PC-3 (cell line): Measurements from ENCODE around the gene PIP5K1C. TPM values are rescaled to one million over a fixed set of nuclear protein-coding genes. Genes with fewer than 3 reads are reported as not detected.

Source experiments
- ATAC-seq: fragments of 200-7000 bp; cut with Tn5 transposase; 2 replicates; pipeline ENCODE4 v1.9.1; 2020; ENCODE audit warnings: mild to moderate bottlenecking, moderate library complexity
- BruUV-seq: library from RNA; stranded (reverse); fragments of 400-500 nt; replicated peaks from 2 replicates; lab custom pipeline; 2021; lab: Mats Ljungman, UMichigan
- CTCF ChIA-PET: fragments of 300-600 bp; sonication (Branson Sonifier 250); formaldehyde crosslinking; loops from one replicate; lab custom pipeline; 2022; ENCODE audit warnings: antibody characterized with exemption; lab: Charles Lee
- POLR2A ChIA-PET: fragments of 300-600 bp; sonication (Branson Sonifier 250); formaldehyde crosslinking; loops from one replicate; lab custom pipeline; 2022; ENCODE audit warnings: antibody characterized with exemption; ENCODE audit not compliant: unreplicated experiment; lab: Charles Lee
- DNase-seq: peaks from one replicate; pipeline ENCODE4 v3.0.0-alpha.2; 2015
- H2AFZ ChIP-seq: fragments of 300-600 bp; sonication (generic); 2 replicates; pipeline ENCODE4 v1.6.0; 2016; ENCODE audit warnings: antibody characterized with exemption, low read length
- H3F3A ChIP-seq: fragments of 300-600 bp; sonication (generic); one replicate; pipeline ENCODE4 v1.6.0; 2017; ENCODE audit warnings: antibody characterized with exemption, low read length, control low read depth, mild to moderate bottlenecking; ENCODE audit not compliant: unreplicated experiment
- H3K27ac ChIP-seq: fragments of 300-600 bp; sonication (generic); 2 replicates; pipeline ENCODE4 v1.5.1; 2016; ENCODE audit warnings: mild to moderate bottlenecking, low read length
- H3K27me3 ChIP-seq: fragments of 300-600 bp; sonication (generic); 2 replicates; pipeline ENCODE4 v1.6.1; 2016; ENCODE audit warnings: low read length, mixed read lengths
- H3K36me3 ChIP-seq: fragments of 300-600 bp; sonication (generic); 2 replicates; pipeline ENCODE4 v1.6.1; 2016; ENCODE audit warnings: low read depth, mixed run types, low read length, mixed read lengths
- H3K4me1 ChIP-seq: fragments of 300-600 bp; sonication (generic); 2 replicates; pipeline ENCODE4 v1.5.1; 2016; ENCODE audit warnings: low read length; ENCODE audit not compliant: insufficient read depth
- H3K4me2 ChIP-seq: fragments of 300-600 bp; sonication (generic); 2 replicates; pipeline ENCODE4 v1.6.0; 2016; ENCODE audit warnings: low read length
- H3K4me3 ChIP-seq: fragments of 300-600 bp; sonication (generic); 2 replicates; pipeline ENCODE4 v1.5.1; 2016; ENCODE audit warnings: mild to moderate bottlenecking, low read length, mixed read lengths
- H3K79me2 ChIP-seq: fragments of 300-600 bp; sonication (generic); 2 replicates; pipeline ENCODE4 v1.6.1; 2017; ENCODE audit warnings: low read length, mixed read lengths
- H3K9ac ChIP-seq: fragments of 300-600 bp; sonication (generic); 2 replicates; pipeline ENCODE4 v1.6.0; 2016; ENCODE audit warnings: mild to moderate bottlenecking, low read length
- H3K9me2 ChIP-seq: fragments of 300-600 bp; sonication (generic); replicated peaks from 2 replicates; pipeline ENCODE4 v1.6.1; 2016; ENCODE audit warnings: mixed run types, low read length, mixed read lengths
- H3K9me3 ChIP-seq: fragments of 300-600 bp; sonication (generic); 2 replicates; pipeline ENCODE4 v1.6.1; 2016; ENCODE audit warnings: low read length, mixed read lengths
- H4K20me1 ChIP-seq: fragments of 300-600 bp; sonication (generic); 2 replicates; pipeline ENCODE4 v1.6.1; 2016; ENCODE audit warnings: low read length, mixed read lengths
- CTCF ChIP-seq: fragments of 300-600 bp; sonication (generic); conservative IDR thresholded peaks from 2 replicates; pipeline ENCODE4 v1.5.1; 2017; ENCODE audit warnings: antibody characterized with exemption, low read depth, mild to moderate bottlenecking, low read length
- EZH2 ChIP-seq: fragments of 300-600 bp; sonication (generic); IDR thresholded peaks from one replicate; pipeline ENCODE4 v1.6.1; 2017; ENCODE audit warnings: antibody characterized with exemption, mild to moderate bottlenecking, low read length; ENCODE audit not compliant: unreplicated experiment
- EZH2phosphoT487 ChIP-seq: fragments of 300-600 bp; sonication (generic); IDR thresholded peaks from 2 replicates; pipeline ENCODE4 v1.6.1; 2018; ENCODE audit warnings: mild to moderate bottlenecking, antibody characterized with exemption, low read length, borderline replicate concordance
- intact Hi-C: fragments of 100-400 bp; cut with micrococcal nuclease; formaldehyde crosslinking; loops from 2 replicates; pipeline ENCODE4 v1.9.0; 2023
- total RNA-seq: library from RNA; depleted of rRNA; stranded (reverse); fragments of >200 nt; gene quantifications from 2 replicates; pipeline ENCODE4 v1.2.3, GENCODE V29; 2014

Gene PIP5K1C
- total RNA-seq, 1 experiment from 2014 or later: 16.1 TPM

DNA sequence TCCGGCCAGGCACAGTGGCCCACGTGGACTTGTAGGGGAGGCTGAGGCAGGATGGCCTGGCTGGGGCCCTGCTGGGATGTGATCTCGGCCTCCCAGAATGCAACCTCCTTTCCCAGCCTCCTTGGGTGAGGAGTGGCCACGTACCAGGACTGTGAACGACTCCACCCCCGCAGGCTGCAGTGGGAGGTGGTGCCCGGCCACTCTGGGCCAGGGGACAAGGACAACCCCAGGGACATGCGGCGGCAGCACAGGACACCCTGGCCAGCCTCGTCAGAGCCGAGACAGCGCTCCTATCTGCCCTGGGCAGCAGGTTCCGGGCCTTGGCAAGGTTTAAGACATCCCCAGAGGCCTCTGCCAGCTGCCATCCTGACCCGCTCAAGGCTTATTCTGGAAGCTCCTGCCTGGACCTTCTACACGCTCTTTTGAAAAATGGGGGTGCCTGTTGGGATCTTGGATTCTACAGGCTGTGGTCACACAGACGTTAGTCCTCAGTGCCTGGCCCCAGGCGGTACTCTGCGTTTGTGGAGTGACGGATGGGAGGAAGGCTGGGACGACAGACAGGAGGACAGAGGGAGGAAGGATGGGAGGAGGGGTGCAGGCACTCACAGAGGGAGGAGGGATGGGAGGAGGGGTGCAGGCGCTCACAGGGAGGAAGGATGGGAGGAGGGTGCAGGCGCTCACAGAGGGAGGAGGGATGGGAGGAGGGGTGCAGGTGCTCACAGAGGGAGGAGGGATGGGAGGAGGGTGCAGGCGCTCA lies 53.8 kb downstream of the PIP5K1C start:
- no peak for ATAC-seq

DNA sequence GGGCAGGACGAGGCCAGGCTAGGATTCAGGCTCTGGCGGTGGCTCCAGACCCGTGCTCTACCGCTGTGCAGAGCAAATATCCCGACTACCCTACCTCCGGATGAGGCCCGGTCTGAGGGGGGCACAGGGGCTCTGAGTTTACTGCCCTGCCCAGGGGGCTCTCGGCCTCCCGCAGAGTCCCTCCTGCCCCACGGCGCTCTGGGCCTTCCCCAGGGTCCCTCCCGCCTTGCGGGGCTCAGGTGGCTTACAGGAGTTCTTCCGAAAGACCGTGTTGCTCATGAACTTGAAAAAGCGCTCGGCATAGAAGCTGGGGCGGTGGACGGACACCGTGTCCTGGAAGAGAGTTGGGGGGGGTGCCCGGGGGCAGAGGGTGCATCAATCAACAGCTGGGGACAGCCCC lies 54.5 kb downstream of the PIP5K1C start:
- Histone ChIP-seq H3K79me2 (no peaks in the 10 kb centered on the region), H4K20me1 (no peaks in the 10 kb centered on the region), H3K4me3 (no peak overlapping the region), H3K4me1 (no peaks in the 10 kb centered on the region), H3K9me2 (no peaks in the 10 kb centered on the region), H2AFZ (no peak overlapping the region), H3F3A (no peaks in the 10 kb centered on the region), H3K36me3 (no peaks in the 10 kb centered on the region), H3K27ac (no peak overlapping the region), H3K9ac (no peak overlapping the region), H3K4me2 (no peak overlapping the region), H3K9me3 (no peaks in the 10 kb centered on the region), H3K27me3 (no peaks in the 10 kb centered on the region)
- CTCF ChIA-PET: no interaction called here
- TF ChIP-seq CTCF (no peak), EZH2phosphoT487 (no peak), EZH2 (no peak)
- POLR2A ChIA-PET: no interaction called here
- no TSS peak for BruUV-seq
- DNase-seq (no peak), ATAC-seq (no peak)
- intact Hi-C loops: no loop called here

More for the DNA sequence above, 53.8 kb downstream of the PIP5K1C start:
- Histone ChIP-seq H3K4me3 (no peak overlapping the region), H3K9ac (no peak overlapping the region), H4K20me1 (no peaks in the 10 kb centered on the region), H3K9me3 (no peaks in the 10 kb centered on the region), H3K27me3 (no peaks in the 10 kb centered on the region), H3K79me2 (no peaks in the 10 kb centered on the region), H3K27ac (no peak overlapping the region), H3K4me1 (no peaks in the 10 kb centered on the region), H3K36me3 (no peaks in the 10 kb centered on the region), H3K4me2 (no peak overlapping the region), H3K9me2 (no peaks in the 10 kb centered on the region), H2AFZ (no peak overlapping the region), H3F3A (no peaks in the 10 kb centered on the region)
- TF ChIP-seq EZH2: no peak
- TF ChIP-seq EZH2phosphoT487: no peak
- TF ChIP-seq CTCF: no peak
- BruUV-seq: no TSS peak
- ChIA-PET POLR2A (no interaction called here), CTCF (no interaction called here)
- intact Hi-C loops: no loop called here
- DNase-seq: no peak

GRCh38 chr19:3645067-3645396 lies 55.2 kb downstream of the PIP5K1C start:
- H3K27me3 ChIP-seq: no peaks in the 10 kb centered on the region
- no peak overlapping the region for H3K4me2 ChIP-seq
- no peak for ATAC-seq
- H3K27ac ChIP-seq: no peak overlapping the region
- H3K4me1 ChIP-seq: no peaks in the 10 kb centered on the region
- intact Hi-C loops: no loop called here
- no peaks in the 10 kb centered on the region for H4K20me1 ChIP-seq
- CTCF ChIA-PET: no interaction called here
- no peaks in the 10 kb centered on the region for H3K9me2 ChIP-seq
- POLR2A ChIA-PET: no interaction called here
- TF ChIP-seq EZH2phosphoT487: no peak
- TF ChIP-seq EZH2: no peak
- no peak for TF ChIP-seq CTCF
- H3F3A ChIP-seq: no peaks in the 10 kb centered on the region
- DNase-seq: no peak
- BruUV-seq: no TSS peak
- no peaks in the 10 kb centered on the region for H3K79me2 ChIP-seq
- no peak overlapping the region for H3K4me3 ChIP-seq
- H3K36me3 ChIP-seq: no peaks in the 10 kb centered on the region
- no peaks in the 10 kb centered on the region for H3K9me3 ChIP-seq
- H3K9ac ChIP-seq: no peak overlapping the region
- H2AFZ ChIP-seq: no peak overlapping the region
